ENCODE results near the gene ZBTB20. TPM values are rescaled to one million over a fixed set of nuclear protein-coding genes. Genes with fewer than 3 reads are reported as not detected.

ZBTB20 gene
- total RNA-seq, 1 donor from 2014 or later = 62.4 TPM

DNA sequence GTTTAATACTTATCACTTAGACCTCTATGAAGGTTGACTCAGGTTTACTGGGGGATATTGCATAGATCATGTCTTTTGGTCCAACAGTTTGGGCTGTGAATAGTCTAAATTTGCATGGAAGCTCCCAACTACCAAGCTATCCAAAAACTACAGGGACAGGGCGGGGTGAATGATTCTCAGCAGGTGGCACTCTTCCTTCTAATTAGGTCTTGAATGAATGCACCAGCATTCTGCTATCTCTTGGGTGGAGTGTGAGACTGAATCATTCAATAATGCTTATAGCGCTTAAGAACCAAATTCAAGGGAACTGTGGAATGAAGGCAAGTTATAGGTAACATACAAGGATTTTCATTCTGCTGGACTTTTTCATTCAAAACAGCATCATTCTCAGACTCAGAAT, 507.0 kb downstream of the ZBTB20 start:
- no peak for DNase-seq (ENCODE audit: low read depth)

DNA sequence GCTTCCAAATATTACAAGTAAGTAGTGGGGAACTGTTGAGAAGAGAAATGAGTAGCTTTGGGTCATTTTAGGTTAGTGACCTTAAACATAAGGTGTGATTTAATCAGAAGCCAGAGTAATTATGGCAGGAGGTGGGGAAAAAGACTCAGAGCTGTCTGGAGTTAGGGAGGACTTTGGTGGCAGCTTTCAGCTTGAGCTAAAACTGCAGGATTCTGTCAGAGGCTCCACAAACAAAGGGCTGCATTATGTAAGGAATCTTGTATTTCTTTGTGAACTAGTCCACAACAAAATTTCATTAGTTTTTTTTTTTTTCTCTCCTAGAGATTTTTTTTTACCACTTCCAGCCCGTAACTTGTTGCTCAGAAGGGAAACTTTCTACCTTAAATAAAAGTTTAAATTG, 507.9 kb downstream of the ZBTB20 start:
- DNase-seq (ENCODE audit: low read depth) = no peak

DNA sequence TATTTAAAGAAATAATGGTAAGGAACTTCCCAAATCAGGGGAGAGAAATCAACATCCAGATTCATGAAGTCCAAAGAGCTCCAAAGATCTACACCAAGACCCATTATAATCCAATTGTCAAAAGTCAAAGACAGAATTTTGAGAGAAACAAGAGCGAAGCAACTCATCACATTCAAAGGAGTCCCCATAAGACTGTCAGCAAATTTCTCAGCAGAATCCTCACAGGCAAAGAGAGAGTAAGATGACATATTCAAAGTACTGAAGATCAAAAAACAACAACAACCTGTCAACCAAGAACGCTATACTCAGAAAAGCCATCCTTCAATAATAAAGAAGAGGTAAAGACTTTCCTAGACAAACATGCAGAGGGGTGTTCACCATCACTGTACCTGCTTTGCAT, 511.2 kb downstream of the ZBTB20 start:
- DNase-seq (ENCODE audit: low read depth) = no peak

DNA sequence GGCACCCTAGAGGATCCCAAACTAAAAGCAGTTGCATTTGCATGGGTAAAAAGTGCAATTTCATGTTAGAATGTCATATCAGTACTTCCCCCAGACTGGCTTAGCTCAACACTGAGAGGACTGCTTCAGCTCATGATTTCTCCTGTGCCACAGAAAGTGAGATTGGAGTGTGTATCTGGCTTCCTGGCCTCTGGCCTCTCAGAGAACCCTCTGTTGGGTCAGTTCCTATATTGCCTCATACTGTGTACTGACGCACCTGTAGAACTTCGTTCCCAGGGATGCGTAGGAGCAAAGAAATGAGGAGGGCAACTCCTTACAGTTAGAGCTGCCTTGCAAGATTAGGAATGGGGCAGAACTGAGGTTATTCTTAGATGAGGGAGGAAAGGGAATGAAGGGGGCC, 512.5 kb downstream of the ZBTB20 start:
- DNase-seq (ENCODE audit: low read depth) = no peak

DNA sequence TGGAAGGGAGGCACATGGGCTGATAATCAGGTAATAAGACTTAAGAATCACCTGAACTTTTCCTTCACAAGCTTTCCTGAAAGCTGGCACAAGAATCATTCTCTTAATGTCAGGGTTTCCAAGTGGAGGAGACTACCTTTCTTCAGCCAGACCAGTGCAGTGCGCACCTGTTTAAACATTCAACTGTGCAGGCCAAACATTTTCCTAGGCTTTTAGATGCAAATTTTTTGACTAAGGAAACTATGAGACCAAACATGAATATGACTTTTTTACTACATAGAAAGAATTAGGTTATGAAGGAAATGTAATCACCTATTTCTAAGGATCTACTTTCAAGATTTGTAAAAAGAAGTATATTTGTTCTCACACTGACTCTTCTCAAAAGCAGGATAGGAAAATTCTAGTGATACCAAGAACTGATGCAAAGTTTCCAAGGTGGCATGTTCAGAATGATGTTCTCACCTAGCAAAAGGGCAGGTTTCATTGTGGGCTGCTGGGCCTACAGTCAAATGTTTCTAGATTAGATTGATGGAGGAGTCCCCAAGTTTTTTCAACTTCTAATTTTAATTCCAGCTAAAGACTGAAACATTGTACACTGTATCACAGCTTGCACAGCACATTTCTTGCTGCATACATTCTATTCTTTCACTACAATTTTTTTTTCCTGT, 514.2 kb downstream of the ZBTB20 start:
- DNase-seq (ENCODE audit: low read depth) = no peak

DNA sequence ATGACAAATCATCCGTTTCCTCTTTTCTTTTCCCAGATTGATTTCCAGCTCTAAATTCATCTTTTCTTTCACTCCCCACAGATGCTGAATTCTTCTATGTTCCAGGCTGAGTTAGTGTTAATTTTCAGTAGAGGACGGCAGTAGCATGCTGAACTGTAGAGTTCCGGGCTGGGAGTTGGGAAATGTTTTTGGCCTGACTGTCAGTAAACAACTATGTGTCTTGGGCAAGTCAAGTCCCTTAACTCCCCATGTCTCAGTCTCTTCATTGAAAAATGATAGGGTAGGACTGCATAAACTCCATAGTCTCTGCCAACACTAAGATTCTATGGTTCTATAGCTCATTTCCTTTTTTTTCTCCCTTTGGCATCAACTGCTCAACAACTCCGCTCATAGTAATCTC, 519.3 kb downstream of the ZBTB20 start:
- peak; percentile 37 for DNase-seq (ENCODE audit: low read depth)

DNA sequence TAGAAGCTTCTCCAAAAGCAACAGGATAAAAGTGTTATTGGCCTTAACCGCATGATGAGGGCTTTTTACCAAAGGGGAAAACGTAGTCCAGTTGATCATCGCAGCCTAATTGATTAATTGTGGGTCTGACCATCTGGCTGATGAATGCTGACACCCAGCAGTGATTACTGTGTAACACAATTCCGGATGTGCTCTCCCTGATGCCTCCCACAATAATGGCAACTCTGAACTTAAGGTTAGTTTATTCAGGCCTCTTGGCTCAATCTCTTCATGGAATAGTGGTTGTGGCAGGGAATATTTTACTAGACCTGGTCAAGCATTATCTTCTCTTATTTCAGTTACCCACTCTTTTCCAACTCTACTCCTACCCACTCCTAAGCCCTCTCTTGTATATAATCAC, 520.3 kb downstream of the ZBTB20 start:
- peak; percentile 42 for DNase-seq (ENCODE audit: low read depth)

DNA sequence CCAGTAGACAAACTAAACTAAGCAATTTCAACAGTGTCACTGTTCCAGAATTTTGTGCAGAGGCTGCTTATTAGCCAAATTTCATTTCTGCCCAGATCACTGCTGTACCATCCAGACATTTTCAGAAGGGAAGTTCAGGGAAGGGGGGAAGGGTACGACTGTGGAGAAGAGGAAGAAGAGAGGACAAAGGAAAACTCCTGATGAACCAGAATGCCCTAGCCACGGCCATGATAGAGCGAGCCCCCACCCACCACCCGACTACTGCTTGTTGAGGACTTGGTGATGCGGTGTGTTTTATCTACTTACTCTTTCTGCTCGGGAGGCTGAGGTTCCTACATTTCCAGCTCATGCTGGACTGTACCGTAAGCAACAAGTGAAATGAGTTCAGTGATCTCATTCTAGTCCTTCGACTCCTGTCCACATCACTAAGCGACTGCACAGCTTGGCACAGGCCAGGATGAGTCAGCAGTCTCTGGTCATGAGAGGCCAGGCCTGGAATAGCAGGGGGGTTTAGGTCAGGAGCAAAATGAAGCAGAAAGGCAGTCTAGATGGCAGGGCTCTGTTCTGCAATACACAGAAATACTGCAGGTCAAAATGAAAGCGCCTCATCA, 522.4 kb downstream of the ZBTB20 start:
- peak; percentile 98 for DNase-seq (ENCODE audit: low read depth)

DNA sequence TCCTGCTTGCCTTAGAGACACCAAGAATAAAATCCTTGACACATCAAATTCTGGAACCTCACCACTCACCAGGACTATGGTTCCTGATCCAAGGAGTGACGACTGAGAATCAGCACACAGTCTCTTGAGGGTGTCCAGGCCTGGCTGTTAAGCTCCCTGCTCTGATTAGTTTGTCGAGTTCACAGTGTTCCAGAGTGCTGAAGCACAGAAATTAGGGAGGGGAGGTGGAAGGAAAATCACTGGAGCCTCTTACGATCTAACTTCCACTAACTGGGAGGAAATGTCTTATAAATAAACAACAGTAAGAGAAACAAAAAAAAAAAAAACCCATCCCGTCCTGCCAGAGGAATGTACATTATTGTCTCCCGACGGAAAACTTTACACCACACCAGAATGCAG, 523.0 kb downstream of the ZBTB20 start:
- peak; percentile 76 for DNase-seq (ENCODE audit: low read depth)

DNA sequence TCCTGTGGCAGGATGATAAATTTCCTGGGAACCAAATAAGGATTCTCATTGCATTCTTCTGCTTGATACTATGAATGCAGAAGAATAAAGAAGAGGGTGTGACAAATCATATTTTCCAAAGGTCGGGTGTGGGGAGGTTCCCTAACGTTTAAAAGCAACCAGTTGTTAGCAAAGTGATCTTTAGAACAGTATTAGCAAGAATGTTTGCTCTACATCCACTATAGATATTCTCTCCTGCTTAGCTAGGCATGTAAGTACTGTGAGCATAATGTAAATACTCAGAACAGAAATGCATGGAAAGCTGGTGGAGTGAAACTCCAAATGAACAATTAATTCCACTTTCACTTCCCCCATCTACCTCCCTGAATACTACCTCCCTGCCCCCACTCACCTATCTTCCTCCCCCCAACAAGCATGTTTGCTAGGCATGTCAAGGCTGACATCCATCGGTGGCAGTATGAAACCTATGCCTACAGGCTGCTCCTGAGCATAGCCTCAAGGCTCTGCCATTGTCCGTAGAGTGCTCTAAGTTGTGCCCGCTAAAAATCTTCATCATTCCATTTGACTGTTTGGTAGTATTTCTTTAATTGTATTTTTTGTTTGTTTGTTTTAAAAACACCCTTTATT, 523.6 kb downstream of the ZBTB20 start:
- peak; percentile 20 for DNase-seq (ENCODE audit: low read depth)

DNA sequence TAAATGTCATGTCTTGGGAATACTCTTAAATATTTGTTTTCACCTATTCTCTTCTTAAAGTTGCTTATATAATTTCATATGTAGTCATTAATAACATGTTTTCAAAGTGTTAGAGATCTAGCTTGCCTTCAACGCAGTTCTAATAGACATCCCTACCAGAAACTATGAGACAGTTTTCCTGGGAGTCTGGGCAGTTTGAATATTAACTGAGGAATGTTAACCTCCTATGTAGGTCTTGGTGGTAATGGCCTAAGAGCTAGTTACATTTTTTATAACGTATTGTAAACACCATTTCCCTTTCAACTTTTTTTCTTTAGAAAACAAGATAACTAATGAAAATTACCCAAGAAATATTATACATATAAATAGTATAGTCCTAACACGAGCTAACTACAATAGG, 525.1 kb downstream of the ZBTB20 start:
- DNase-seq (ENCODE audit: low read depth) = no peak

DNA sequence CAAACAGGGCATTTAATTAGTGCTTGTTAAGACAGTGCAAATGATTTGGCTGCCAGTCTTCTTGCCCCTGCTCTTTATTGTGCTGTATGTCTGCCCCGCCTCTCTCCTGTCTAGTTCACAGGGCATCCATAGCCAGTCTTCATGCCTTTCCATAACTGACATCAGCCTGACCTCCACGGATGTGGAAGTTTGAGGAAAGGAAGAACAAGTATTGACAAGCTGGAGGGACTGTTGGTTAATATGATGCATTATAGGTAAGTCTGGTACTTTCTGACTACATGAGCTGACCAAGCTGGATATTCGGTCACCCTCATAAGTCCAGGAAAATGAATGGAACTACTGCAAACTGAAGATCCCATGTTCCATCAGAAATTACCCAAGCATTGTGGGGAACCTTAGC, 527.3 kb downstream of the ZBTB20 start:
- no peak for DNase-seq (ENCODE audit: low read depth)

DNA sequence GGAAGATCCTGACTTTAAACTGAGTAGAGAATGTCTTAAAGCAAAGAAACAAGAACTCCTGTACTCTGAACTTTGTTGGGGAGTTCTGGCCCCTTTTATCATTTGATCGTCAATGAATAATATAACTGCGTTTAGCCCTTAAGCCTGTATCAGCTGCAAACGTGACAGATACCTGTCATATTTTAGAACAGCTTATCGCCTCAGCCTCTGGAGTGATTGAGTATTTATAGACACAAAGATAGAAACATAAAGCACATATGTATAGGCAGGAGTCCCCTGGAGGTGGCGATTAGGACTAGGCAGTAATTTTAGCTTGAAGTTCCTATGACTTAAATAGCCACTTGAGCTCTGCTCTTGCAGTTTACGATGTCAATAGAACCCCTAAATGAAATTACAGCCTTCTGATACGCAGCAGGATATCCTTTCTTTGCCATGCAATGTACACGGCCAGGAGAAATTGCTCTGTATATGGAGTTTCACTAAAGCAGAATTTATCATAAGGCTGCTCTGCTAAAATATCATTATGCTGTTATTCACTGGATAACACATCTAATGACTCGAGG, 531.5 kb downstream of the ZBTB20 start:
- no peak for DNase-seq (ENCODE audit: low read depth)

DNA sequence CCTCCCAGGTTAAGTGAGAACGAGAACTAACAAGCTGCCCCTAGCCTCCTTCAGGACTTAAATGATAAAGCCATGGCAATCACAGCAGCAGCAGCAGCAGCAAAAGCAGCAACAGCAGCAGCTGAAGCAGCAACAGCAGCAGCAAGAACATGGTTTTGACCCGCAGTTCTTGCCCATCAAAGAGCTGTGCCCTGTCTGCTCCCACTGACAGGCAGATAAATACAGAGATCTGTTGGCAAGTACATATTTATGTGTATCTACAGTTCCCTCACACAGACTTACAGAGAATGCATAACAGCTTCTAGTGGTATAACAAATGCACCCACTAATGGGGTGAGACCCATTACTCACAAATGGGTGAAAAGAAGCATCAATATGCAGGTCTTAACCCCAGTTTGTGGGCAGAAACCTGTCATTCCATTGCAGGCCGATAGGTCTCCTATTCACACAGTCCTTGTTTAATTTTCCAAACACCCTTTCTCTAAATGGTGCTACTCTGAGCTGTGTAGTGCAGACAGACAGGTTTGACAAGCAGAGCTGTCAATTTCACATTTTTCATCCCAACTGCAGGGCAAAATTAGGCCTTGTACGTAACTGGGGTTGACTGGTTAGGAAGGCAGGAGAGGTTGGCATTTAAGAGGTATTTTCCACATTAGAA, 537.0 kb downstream of the ZBTB20 start:
- peak; percentile 27 for DNase-seq (ENCODE audit: low read depth)

DNA sequence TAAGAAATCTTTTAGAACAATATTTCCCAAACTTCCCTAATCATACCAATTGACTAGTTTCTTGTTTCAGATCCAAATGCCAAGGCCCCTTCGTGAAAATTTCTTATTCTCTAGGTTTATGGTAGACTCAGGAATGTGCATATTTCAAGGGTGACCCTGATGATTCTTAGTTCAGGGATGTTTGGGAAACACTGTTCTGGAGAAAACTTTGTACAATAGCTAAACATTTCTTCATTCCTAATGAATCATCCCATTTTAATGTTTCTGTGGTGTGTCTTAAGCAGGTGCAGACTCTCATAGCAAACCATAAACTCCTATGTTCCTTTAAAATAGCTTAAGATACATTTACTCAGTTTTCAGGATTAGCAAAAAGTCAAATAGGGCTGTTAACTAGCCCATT, 538.8 kb downstream of the ZBTB20 start:
- DNase-seq (ENCODE audit: low read depth) = peak; percentile 54

DNA sequence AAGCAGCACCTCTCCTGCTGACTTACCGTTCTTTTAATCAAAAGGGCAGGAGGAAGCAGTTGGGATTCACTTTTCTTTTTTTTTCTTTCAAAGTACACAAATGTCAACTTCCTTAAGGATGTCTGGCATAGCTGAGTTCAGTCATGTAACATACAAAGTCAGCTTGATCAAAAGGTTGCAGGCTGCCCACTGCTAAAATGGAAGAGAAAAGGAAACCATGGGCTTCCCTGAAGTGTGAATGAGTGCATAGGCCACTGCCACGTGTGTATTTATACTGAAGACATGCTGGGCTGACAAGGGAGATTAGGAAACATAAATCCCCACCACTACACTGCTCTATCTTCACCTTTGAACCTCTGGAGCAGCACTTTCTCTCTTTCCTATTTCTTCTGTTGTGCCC, 540.8 kb downstream of the ZBTB20 start:
- no peak for DNase-seq (ENCODE audit: low read depth)

DNA sequence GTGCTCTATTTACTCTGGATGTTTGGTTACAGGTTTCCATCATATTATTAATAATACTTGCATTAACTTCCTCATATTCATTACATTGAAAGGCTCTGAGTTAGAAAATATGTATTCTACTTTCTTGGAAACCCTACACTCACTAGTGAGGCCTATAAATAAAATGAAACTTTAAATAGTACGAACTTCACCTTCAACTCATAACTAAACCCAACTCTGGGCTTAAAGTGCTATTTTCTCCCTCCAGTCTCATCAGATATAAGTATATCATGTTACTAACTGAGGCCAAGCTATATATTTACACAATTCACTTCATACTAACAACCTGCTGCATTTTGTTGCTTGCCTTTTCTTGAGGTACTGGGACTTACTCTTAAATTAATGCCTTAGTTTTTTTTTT, 546.5 kb downstream of the ZBTB20 start:
- no peak for DNase-seq (ENCODE audit: low read depth)

DNA sequence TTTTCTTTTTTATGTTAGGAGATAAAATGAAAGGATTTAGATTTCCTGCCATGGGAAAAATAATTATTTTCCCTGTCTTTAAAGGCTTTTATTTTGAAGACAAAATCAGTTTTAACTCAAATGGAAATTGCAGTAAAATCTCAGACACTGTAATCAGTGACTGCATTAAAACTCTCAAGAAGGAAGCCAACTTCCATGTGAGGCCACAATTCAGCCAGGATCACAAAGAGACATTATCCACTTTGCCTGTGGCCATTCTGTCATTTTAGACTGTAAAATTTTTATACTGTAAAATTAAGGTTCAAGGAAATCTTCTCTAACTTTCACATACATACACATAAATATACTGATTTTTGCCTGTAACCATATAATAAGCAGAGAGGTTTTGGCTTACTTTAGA, 549.2 kb downstream of the ZBTB20 start:
- no peak for DNase-seq (ENCODE audit: low read depth)

DNA sequence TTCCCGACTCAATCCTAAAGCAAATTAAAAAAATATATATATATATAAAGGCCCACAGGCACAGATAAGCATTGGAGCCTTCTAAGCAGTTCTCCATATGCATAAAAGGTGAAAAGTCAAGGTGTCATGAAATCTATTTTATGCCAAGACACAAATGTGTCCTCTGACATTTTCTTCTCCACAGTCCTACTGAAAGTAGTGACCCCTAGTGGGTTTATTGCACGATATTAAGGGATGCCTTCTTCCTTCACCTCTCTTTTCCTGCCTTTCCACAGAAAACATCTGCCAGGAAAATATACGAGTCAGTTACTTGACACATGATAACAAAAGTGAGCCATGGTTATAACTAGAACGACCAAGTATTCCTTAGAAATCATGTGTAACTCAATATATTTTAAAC, 550.1 kb downstream of the ZBTB20 start:
- no peak for DNase-seq (ENCODE audit: low read depth)

DNA sequence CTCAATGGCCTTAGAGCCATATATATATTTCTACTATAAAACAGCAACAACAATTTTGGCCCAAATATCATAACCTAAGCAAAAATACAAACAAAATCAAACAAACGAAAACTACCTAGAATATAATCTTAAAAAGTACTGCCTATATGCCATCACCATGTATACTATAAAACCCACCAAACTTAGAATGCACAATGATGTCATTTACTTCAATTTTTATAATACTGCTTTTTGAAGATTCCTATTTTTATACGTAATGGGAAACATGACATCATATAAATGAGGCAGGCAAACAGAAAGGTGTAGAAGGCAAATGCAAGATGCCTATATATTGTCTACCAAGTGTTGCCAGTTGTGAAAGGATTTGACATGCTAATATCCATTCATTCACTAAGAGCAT, 550.9 kb downstream of the ZBTB20 start:
- no peak for DNase-seq (ENCODE audit: low read depth)

DNA sequence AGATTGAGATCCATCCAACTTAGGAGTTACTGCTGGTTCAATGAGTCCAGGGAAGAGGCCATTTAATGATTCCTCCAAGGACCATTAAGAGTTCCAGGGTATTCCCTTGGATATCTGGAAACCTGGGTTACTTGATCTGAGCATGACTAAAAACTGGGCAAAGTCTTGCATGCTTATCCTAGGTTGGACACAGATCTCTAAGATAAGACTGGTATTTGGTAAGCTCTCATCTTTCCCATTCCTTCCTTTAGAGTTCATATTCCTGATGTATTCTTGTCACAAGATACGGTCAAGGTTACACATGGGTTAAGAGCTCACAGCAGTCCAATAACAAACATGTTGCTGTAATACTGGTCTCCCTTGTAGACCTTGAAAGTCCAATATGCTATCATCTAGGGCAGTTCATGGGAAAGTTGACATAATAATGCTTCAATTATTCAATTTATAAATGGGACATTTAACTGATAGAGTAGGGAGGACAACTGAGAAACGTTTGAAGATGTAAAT, 551.5 kb downstream of the ZBTB20 start:
- DNase-seq (ENCODE audit: low read depth) = no peak
